Sigmoid colon (tissue), 7 donors: ENCODE results near the gene SH3RF3. TPM values are rescaled to one million over a fixed set of nuclear protein-coding genes. Genes with fewer than 3 reads are reported as not detected.
"Not testable (repeated sequence)": the region's sequence is repeated elsewhere in the genome, so short reads cannot be mapped to it uniquely, and the experiment has no call there.

Source experiments
- DNase-seq: peaks from one replicate; pipeline ENCODE4 v3.0.0-alpha.2; 2019
- H3K27ac ChIP-seq, 4 donors: fragments of 200-600 bp; sonication (generic); one replicate each; pipeline ENCODE4 v1.5.1; 2016 to 2019; ENCODE audit warnings: mild to moderate bottlenecking in 1 of 4
- H3K27me3 ChIP-seq, 3 donors: fragments of 200-600 bp; sonication (generic); one replicate each; pipeline ENCODE4 v1.5.1; 2019; ENCODE audit warnings: mild to moderate bottlenecking in 1 of 3
- H3K36me3 ChIP-seq, 4 donors: fragments of 200-600 bp; sonication (generic); one replicate each; pipeline ENCODE4 v1.5.1; 2016 to 2019
- H3K4me1 ChIP-seq, 4 donors: fragments of 200-600 bp; sonication (generic); one replicate each; pipeline ENCODE4 v1.5.1; 2017 to 2019
- H3K4me3 ChIP-seq, 4 donors: fragments of 200-600 bp; sonication (generic); one replicate each; pipeline ENCODE4 v1.5.1; 2017 to 2019; ENCODE audit warnings: mild to moderate bottlenecking in 2 of 4, moderate library complexity in 1 of 4
- H3K9me3 ChIP-seq, 4 donors: fragments of 200-600 bp in 3 of 4; sonication (generic) in 3 of 4; one replicate each; pipeline versions ENCODE4 v1.5.1 to v1.6.1; 2013 to 2019
- CTCF ChIP-seq, 4 experiments: fragments of 450-650 bp in 3 of 4; fragments of 200-600 bp in 1 of 4; IDR thresholded peaks; one replicate each; pipeline ENCODE4 v1.5.1; 2016 to 2019; ENCODE audit warnings: antibody characterized with exemption in 4 of 4, mild to moderate bottlenecking in 3 of 4, moderate library complexity in 2 of 4
- EP300 ChIP-seq, 4 donors: sonication (generic); formaldehyde crosslinking; IDR thresholded peaks; one replicate each; pipeline ENCODE4 v1.6.1; 2017; ENCODE audit warnings: antibody characterized with exemption in 4 of 4
- POLR2A ChIP-seq, 2 donors: fragments of 450-650 bp; IDR thresholded peaks; one replicate each; pipeline ENCODE4 v1.6.1; 2016; ENCODE audit warnings: antibody characterized with exemption in 2 of 2, mild to moderate bottlenecking in 2 of 2, moderate library complexity in 2 of 2
- POLR2AphosphoS5 ChIP-seq, 4 donors: sonication (generic); formaldehyde crosslinking; IDR thresholded peaks; one replicate each; pipeline ENCODE4 v1.6.1; 2017; ENCODE audit warnings: antibody characterized with exemption in 4 of 4
- WGBS, 2 donors: extraction: QIAGEN DNeasy Blood & Tissue Kit; methylation state at CpG; one replicate each; pipeline ENCODE4 v1.1.7; 2013; 5-methylcytosine and 5-hydroxymethylcytosine counted together
- intact Hi-C: fragments of 100-400 bp; cut with DNase I; formaldehyde crosslinking; loops from one replicate; pipeline ENCODE4 v1.15.1; 2023
- polyA plus RNA-seq, 3 donors: library from polyadenylated mRNA; stranded (reverse); fragments of 200-250 nt; gene quantifications; one replicate each; pipeline ENCODE4 v1.2.3, GENCODE V29; 2013
- total RNA-seq, 4 donors: library from RNA; depleted of rRNA; stranded (reverse); fragments of >200 nt; gene quantifications; one replicate each; pipeline ENCODE4 v1.1.0, GENCODE V29; 2016
- donor health status: healthy with polysubstance abuse.
- donor health status: Bipolar disorder and iron deficiency.
- donor health status: healthy.

SH3RF3 gene
- total and polyA plus RNA-seq, 7 donors, result 0.69 to 10.0 (median 3.4) TPM

GRCh38 chr2:109109342-109109741 is 19.7 kb upstream of the SH3RF3 start:
- intact Hi-C loops, result no loop called here
- no peaks in the 10 kb centered on the region for H3K9me3 ChIP-seq
- no peak overlapping the region for H3K27ac ChIP-seq

GRCh38 chr2:109110170-109110569 is 18.8 kb upstream of the SH3RF3 start:
- 54 to 81% methylated on average over 7 of the region's 7 CpGs for WGBS, 2 donors
- Histone ChIP-seq H3K4me1 (no peaks in the 10 kb centered on the region), H3K36me3 (no peaks in the 10 kb centered on the region), H3K4me3 (no peak overlapping the region), H3K27ac (no peak overlapping the region), H3K27me3 (no peaks in the 10 kb centered on the region), H3K9me3 (no peaks in the 10 kb centered on the region)
- DNase-seq, result no peak
- no peak for TF ChIP-seq EP300 (IDR thresholded peaks at IDR 0.05)
- no peak for TF ChIP-seq POLR2A (IDR thresholded peaks at IDR 0.05)
- no peak for TF ChIP-seq POLR2AphosphoS5 (IDR thresholded peaks at IDR 0.05)
- TF ChIP-seq CTCF (IDR thresholded peaks at IDR 0.05), result no peak
- intact Hi-C loops, result no loop called here

More at GRCh38 chr2:109109342-109109741, 19.7 kb upstream of the SH3RF3 start:
- H3K27me3 ChIP-seq, result no peaks in the 10 kb centered on the region
- H3K36me3 ChIP-seq, result no peaks in the 10 kb centered on the region
- H3K4me3 ChIP-seq, result no peak overlapping the region
- DNase-seq, result no peak
- TF ChIP-seq POLR2AphosphoS5 (IDR thresholded peaks at IDR 0.05), result no peak
- no peak for TF ChIP-seq POLR2A (IDR thresholded peaks at IDR 0.05)
- no peak for TF ChIP-seq CTCF (IDR thresholded peaks at IDR 0.05)
- no peak for TF ChIP-seq EP300 (IDR thresholded peaks at IDR 0.05)
- WGBS, 2 donors, result 91 to 95% methylated on average over 2 of the region's 2 CpGs
- no peaks in the 10 kb centered on the region for H3K4me1 ChIP-seq

GRCh38 chr2:109117181-109117580 is 11.8 kb upstream of the SH3RF3 start:
- H3K9me3 ChIP-seq, H3K27ac ChIP-seq, DNase-seq, intact Hi-C loops, H3K4me3 ChIP-seq, H3K4me1 ChIP-seq, H3K27me3 ChIP-seq, H3K36me3 ChIP-seq: not testable (repeated sequence)
- WGBS, 2 donors, result 94 to 95% methylated on average over 9 of the region's 9 CpGs

- 95 to 97% methylated on average over 4 of the region's 4 CpGs for WGBS, 2 donors
- H3K4me3 ChIP-seq, result no peak overlapping the region
- no peak for DNase-seq
- no peak for TF ChIP-seq POLR2A (IDR thresholded peaks at IDR 0.05)
- no peak for TF ChIP-seq POLR2AphosphoS5 (IDR thresholded peaks at IDR 0.05)
- TF ChIP-seq CTCF (IDR thresholded peaks at IDR 0.05), result no peak
- no peak for TF ChIP-seq EP300 (IDR thresholded peaks at IDR 0.05)
- no peak overlapping the region for H3K27ac ChIP-seq
- no peaks in the 10 kb centered on the region for H3K27me3 ChIP-seq
- intact Hi-C loops, result no loop called here
- H3K36me3 ChIP-seq, result no peaks in the 10 kb centered on the region
- no peaks in the 10 kb centered on the region for H3K4me1 ChIP-seq
- no peaks in the 10 kb centered on the region for H3K9me3 ChIP-seq
These were observed 11.2 kb upstream of the SH3RF3 start for GRCh38 chr2:109117780-109118179.

- Histone ChIP-seq H3K36me3 (no peaks in the 10 kb centered on the region), H3K9me3 (no peaks in the 10 kb centered on the region), H3K27ac (no peak overlapping the region), H3K4me1 (no peaks in the 10 kb centered on the region), H3K4me3 (no peak overlapping the region), H3K27me3 (no peaks in the 10 kb centered on the region)
- WGBS, 2 donors, result 91 to 93% methylated on average over 9 of the region's 9 CpGs
- no peak for DNase-seq
- intact Hi-C loops, result no loop called here
- no peak for TF ChIP-seq POLR2A (IDR thresholded peaks at IDR 0.05)
- no peak for TF ChIP-seq POLR2AphosphoS5 (IDR thresholded peaks at IDR 0.05)
- TF ChIP-seq EP300 (IDR thresholded peaks at IDR 0.05), result no peak
- TF ChIP-seq CTCF (IDR thresholded peaks at IDR 0.05), result no peak
These were observed 10.7 kb upstream of the SH3RF3 start for GRCh38 chr2:109118321-109118720.
